ENCODE results near the gene TCN2. TPM values are rescaled to one million over a fixed set of nuclear protein-coding genes. Genes with fewer than 3 reads are reported as not detected.
"Not testable (repeated sequence)": the region's sequence is repeated elsewhere in the genome, so short reads cannot be mapped to it uniquely, and the experiment has no call there.

Gene TCN2
- total and polyA plus RNA-seq, 7 donors = 8.4 to 45.7 (median 24.9) TPM

- Histone ChIP-seq H3K27me3 (no peaks in the 10 kb centered on the region), H3K4me3 (no peak overlapping the region), H3K27ac (no peak overlapping the region), H3K4me1 (peaks cover 0 to 4% (median 4%) of the 10 kb centered on the region in 4 donors), H3K9me3 (no peaks in the 10 kb centered on the region), H3K36me3 (no peaks in the 10 kb centered on the region)
- WGBS, 2 donors = 32 to 69% methylated on average over 4 of the region's 4 CpGs
- intact Hi-C loops (cut with DNase I) = no loop called here
- TF ChIP-seq EP300 (IDR thresholded peaks at IDR 0.05) (no peak), CTCF (IDR thresholded peaks at IDR 0.05) (no peak), POLR2A (IDR thresholded peaks at IDR 0.05) (no peak), POLR2AphosphoS5 (IDR thresholded peaks at IDR 0.05) (no peak)
- no peak for DNase-seq
Observed at GRCh38 chr22:30673136-30673535, 66.2 kb downstream of the TCN2 start.

GRCh38 chr22:30674482-30674881, 67.5 kb downstream of the TCN2 start:
- Histone ChIP-seq H3K4me3 (no peak overlapping the region), H3K27me3 (no peaks in the 10 kb centered on the region), H3K9me3 (no peaks in the 10 kb centered on the region), H3K36me3 (no peaks in the 10 kb centered on the region), H3K27ac (no peak overlapping the region), H3K4me1 (no peaks in the 10 kb centered on the region)
- intact Hi-C loops (cut with DNase I) = no loop called here
- 86 to 95% methylated on average over 6 of the region's 6 CpGs for WGBS, 2 donors
- DNase-seq = no peak
- no peak for TF ChIP-seq EP300 (IDR thresholded peaks at IDR 0.05)
- TF ChIP-seq POLR2AphosphoS5 (IDR thresholded peaks at IDR 0.05) = no peak
- TF ChIP-seq POLR2A (IDR thresholded peaks at IDR 0.05) = no peak
- TF ChIP-seq CTCF (IDR thresholded peaks at IDR 0.05) = no peak

GRCh38 chr22:30675436-30675835, 68.5 kb downstream of the TCN2 start:
- 78 to 81% methylated on average over 9 of the region's 9 CpGs for WGBS, 2 donors
- TF ChIP-seq POLR2A (IDR thresholded peaks at IDR 0.05) (no peak), POLR2AphosphoS5 (IDR thresholded peaks at IDR 0.05) (no peak), CTCF (IDR thresholded peaks at IDR 0.05) (no peak), EP300 (IDR thresholded peaks at IDR 0.05) (no peak)

GRCh38 chr22:30676565-30676964, 69.6 kb downstream of the TCN2 start:
- 35 to 66% methylated on average over 3 of the region's 3 CpGs for WGBS, 2 donors
- H3K27ac ChIP-seq; DNase-seq; intact Hi-C loops (cut with DNase I); H3K4me3 ChIP-seq; H3K9me3 ChIP-seq; H3K27me3 ChIP-seq; H3K36me3 ChIP-seq: not testable (repeated sequence)
- H3K4me1 ChIP-seq = peaks cover 0 to 16% (median 12%) of the 10 kb centered on the region in 4 donors

More at GRCh38 chr22:30675436-30675835, 68.5 kb downstream of the TCN2 start:
- H3K27me3 ChIP-seq = no peaks in the 10 kb centered on the region
- H3K36me3 ChIP-seq = no peaks in the 10 kb centered on the region
- intact Hi-C loops (cut with DNase I) = no loop called here
- no peaks in the 10 kb centered on the region for H3K9me3 ChIP-seq
- no peak for DNase-seq
- no peak overlapping the region for H3K27ac ChIP-seq
- no peak overlapping the region for H3K4me3 ChIP-seq
- peaks cover 0 to 5% (median 1%) of the 10 kb centered on the region in 4 donors for H3K4me1 ChIP-seq

Other genes starting within 250 kb of the TCN2 start
- 10 to 100 TPM; 12.2 to 21.6 (median 13.0) TPM for gene RNF215, start 219.8 kb upstream of the TCN2 start, total RNA-seq
- gene RNF215, start 219.8 kb upstream of the TCN2 start, polyA plus RNA-seq = 1 to 10 TPM in 2 of 3 donors, under 1 TPM in 1; 0.92 to 7.1 (median 1.8) TPM
- gene SEC14L2, start 210.2 kb upstream of the TCN2 start, total RNA-seq = 10 to 100 TPM in 2 of 4 donors, 1 to 10 TPM in 2; 4.7 to 12.1 (median 7.8) TPM
- 1 to 10 TPM; 2.4 to 6.3 (median 5.5) TPM for gene SEC14L2, start 210.2 kb upstream of the TCN2 start, polyA plus RNA-seq
- gene MTFP1, start 181.4 kb upstream of the TCN2 start, total RNA-seq = 1 to 10 TPM; 2.9 to 7.1 (median 4.8) TPM
- 10 to 100 TPM; 21.0 to 38.5 (median 31.2) TPM for gene MTFP1, start 181.4 kb upstream of the TCN2 start, polyA plus RNA-seq
- gene SEC14L3, start 135.2 kb upstream of the TCN2 start, total RNA-seq = not detected
- gene SEC14L3, start 135.2 kb upstream of the TCN2 start, polyA plus RNA-seq = under 1 TPM in 1 of 3 donors, not detected in 2; 0.23 TPM
- gene SEC14L4, start 101.5 kb upstream of the TCN2 start, total RNA-seq = not detected
- under 1 TPM in 1 of 3 donors, not detected in 2; 0.04 TPM for gene SEC14L4, start 101.5 kb upstream of the TCN2 start, polyA plus RNA-seq
- gene SEC14L6, start 60.4 kb upstream of the TCN2 start, total RNA-seq = 1 to 10 TPM in 1 of 4 donors, under 1 TPM in 2, not detected in 1; 0.41 to 4.3 (median 0.83) TPM
- gene SEC14L6, start 60.4 kb upstream of the TCN2 start, polyA plus RNA-seq = under 1 TPM in 1 of 3 donors, not detected in 2; 0.10 TPM
- 1 to 10 TPM in 2 of 4 donors, under 1 TPM in 2; 0.68 to 2.8 (median 1.5) TPM for gene GAL3ST1, start 32.5 kb upstream of the TCN2 start, total RNA-seq
- gene GAL3ST1, start 32.5 kb upstream of the TCN2 start, polyA plus RNA-seq = 10 to 100 TPM in 1 of 3 donors, 1 to 10 TPM in 2; 3.6 to 10.2 (median 5.8) TPM
- 10 to 100 TPM; 33.2 to 48.1 (median 43.1) TPM for gene PES1, start 15.3 kb upstream of the TCN2 start, total RNA-seq
- gene PES1, start 15.3 kb upstream of the TCN2 start, polyA plus RNA-seq = 10 to 100 TPM; 25.0 to 64.8 (median 33.0) TPM
- 1 to 10 TPM; 5.0 to 7.7 (median 6.4) TPM for gene SLC35E4, start 28.6 kb downstream of the TCN2 start, total RNA-seq
- gene SLC35E4, start 28.6 kb downstream of the TCN2 start, polyA plus RNA-seq = 1 to 10 TPM; 1.2 to 4.0 (median 2.1) TPM
- gene DUSP18, start 60.7 kb downstream of the TCN2 start, total RNA-seq = 1 to 10 TPM; 4.1 to 8.3 (median 4.2) TPM
- 1 to 10 TPM; 2.4 to 7.0 (median 3.2) TPM for gene DUSP18, start 60.7 kb downstream of the TCN2 start, polyA plus RNA-seq
- gene OSBP2, start 87.7 kb downstream of the TCN2 start, total RNA-seq = 1 to 10 TPM; 1.4 to 3.0 (median 2.1) TPM
- gene OSBP2, start 87.7 kb downstream of the TCN2 start, polyA plus RNA-seq = 1 to 10 TPM; 1.2 to 1.6 (median 1.5) TPM

All from sigmoid colon (tissue), 7 donors.